HEK293 (cell line): ENCODE measurements around the gene AREG.

Experiments
- CTCF ChIA-PET: fragments of 350-600 bp; formaldehyde crosslinking; extraction: SDS; loops from one replicate; lab custom pipeline; 2021; ENCODE audit warnings: antibody characterized with exemption; lab: Yijun Ruan, JAX
- POLR2A ChIA-PET: fragments of 300-600 bp; formaldehyde crosslinking; extraction: SDS; loops from one replicate; lab custom pipeline; 2020; ENCODE audit warnings: antibody characterized with exemption, inconsistent platforms; lab: Yijun Ruan, JAX
- H3K27ac ChIP-seq: fragments of 200-500 bp; sonication (Bioruptor generic); 2 replicates; pipeline ENCODE4 v1.5.1; 2014; ENCODE audit warnings: low read depth, low read length, control low read depth, inconsistent platforms; ENCODE audit errors: extremely low read depth
- H3K36me3 ChIP-seq, 2 experiments: fragments of 200-500 bp in 1 of 2; sonication (Bioruptor generic) in 1 of 2; 1 replicate in 1 of 2; 2 replicates in 1 of 2; pipeline ENCODE4 v1.5.1; 2014 to 2017; ENCODE audit warnings: inconsistent platforms in 2 of 2, low read length in 2 of 2; ENCODE audit not compliant: control insufficient read depth in 2 of 2, insufficient read depth in 1 of 2
- H3K4me1 ChIP-seq: fragments of 200-500 bp; sonication (Bioruptor generic); 2 replicates; pipeline ENCODE4 v1.5.1; 2014; ENCODE audit warnings: mild to moderate bottlenecking, low read length, inconsistent platforms; ENCODE audit not compliant: control insufficient read depth, insufficient read depth
- H3K4me3 ChIP-seq: 2 replicates; pipeline ENCODE4 v1.5.1; 2011; ENCODE audit warnings: low read depth, mild to moderate bottlenecking, control low read depth, low read length, moderate library complexity
- H3K9me3 ChIP-seq: fragments of 200-500 bp; sonication (Bioruptor generic); 2 replicates; pipeline ENCODE4 v1.5.1; 2014; ENCODE audit warnings: low read depth, low read length, inconsistent platforms; ENCODE audit not compliant: control insufficient read depth, insufficient read depth
- EGR2 ChIP-seq: fragments of 450-650 bp; formaldehyde crosslinking; IDR thresholded peaks from 2 replicates; pipeline ENCODE4 v1.5.1; 2016; ENCODE audit warnings: low read depth, missing biosample characterization, missing genetic modification characterization
- GLI2 ChIP-seq: fragments of 450-650 bp; formaldehyde crosslinking; IDR thresholded peaks from 2 replicates; pipeline ENCODE4; 2017; ENCODE audit warnings: missing biosample characterization, missing genetic modification characterization, low read depth, borderline replicate concordance
- GLI4 ChIP-seq: fragments of 450-650 bp; formaldehyde crosslinking; IDR thresholded peaks from 2 replicates; pipeline ENCODE4 v1.5.1; 2016; ENCODE audit warnings: missing biosample characterization, missing genetic modification characterization
- KLF9 ChIP-seq: fragments of 450-650 bp; formaldehyde crosslinking; IDR thresholded peaks from 2 replicates; pipeline ENCODE4 v1.5.1; 2016; ENCODE audit warnings: missing biosample characterization, missing genetic modification characterization, low read depth
- TSHZ1 ChIP-seq: fragments of 450-650 bp; formaldehyde crosslinking; IDR thresholded peaks from 2 replicates; pipeline ENCODE4 v1.5.1; 2016; ENCODE audit warnings: missing biosample characterization, missing genetic modification characterization, borderline replicate concordance
- ZBTB20 ChIP-seq: fragments of 450-650 bp; formaldehyde crosslinking; IDR thresholded peaks from 2 replicates; pipeline ENCODE4 v1.5.1; 2016; ENCODE audit warnings: missing biosample characterization, missing genetic modification characterization
- ZEB2 ChIP-seq: fragments of 450-650 bp; formaldehyde crosslinking; IDR thresholded peaks from 2 replicates; pipeline ENCODE4 v1.5.1; 2016; ENCODE audit warnings: missing biosample characterization, missing genetic modification characterization
- ZNF133 ChIP-seq: fragments of 450-650 bp; formaldehyde crosslinking; IDR thresholded peaks from 2 replicates; pipeline ENCODE4 v1.5.1; 2016; ENCODE audit warnings: missing biosample characterization, missing genetic modification characterization
- ZNF146 ChIP-seq: fragments of 450-650 bp; formaldehyde crosslinking; IDR thresholded peaks from 2 replicates; pipeline ENCODE4 v1.5.1; 2016; ENCODE audit warnings: missing biosample characterization, missing genetic modification characterization
- ZNF148 ChIP-seq: fragments of 450-650 bp; formaldehyde crosslinking; IDR thresholded peaks from 2 replicates; pipeline ENCODE4 v1.5.0; 2017; ENCODE audit warnings: missing biosample characterization, missing genetic modification characterization, borderline replicate concordance
- ZNF174 ChIP-seq: fragments of 450-650 bp; formaldehyde crosslinking; IDR thresholded peaks from 2 replicates; pipeline ENCODE4 v1.5.0; 2017; ENCODE audit warnings: missing biosample characterization, mild to moderate bottlenecking, missing genetic modification characterization
- ZNF248 ChIP-seq: fragments of 450-650 bp; formaldehyde crosslinking; IDR thresholded peaks from 2 replicates; pipeline ENCODE4 v1.5.1; 2017; ENCODE audit warnings: missing biosample characterization, missing genetic modification characterization
- ZNF274 ChIP-seq, 2 experiments: fragments of 200-500 bp in 1 of 2; fragments of 450-650 bp in 1 of 2; sonication (Bioruptor generic) in 1 of 2; formaldehyde crosslinking in 1 of 2; IDR thresholded peaks; 2 replicates each; pipeline versions ENCODE4 v1.5.1 to v1.6.1; 2014 to 2016; ENCODE audit warnings: borderline replicate concordance in 1 of 2, inconsistent platforms in 1 of 2, low read length in 1 of 2, missing biosample characterization in 1 of 2, missing genetic modification characterization in 1 of 2
- ZNF394 ChIP-seq: fragments of 450-650 bp; formaldehyde crosslinking; IDR thresholded peaks from 2 replicates; pipeline ENCODE4 v1.5.1; 2016; ENCODE audit warnings: missing biosample characterization, missing genetic modification characterization, mild to moderate bottlenecking, moderate library complexity, borderline replicate concordance
- ZNF521 ChIP-seq: fragments of 450-650 bp; formaldehyde crosslinking; IDR thresholded peaks from 2 replicates; pipeline ENCODE4 v1.5.1; 2017; ENCODE audit warnings: missing biosample characterization, mild to moderate bottlenecking, missing genetic modification characterization
- ZNF555 ChIP-seq: fragments of 450-650 bp; formaldehyde crosslinking; conservative IDR thresholded peaks from 2 replicates; pipeline ENCODE4 v1.5.1; 2017; ENCODE audit warnings: missing biosample characterization, mild to moderate bottlenecking, missing genetic modification characterization, inconsistent platforms
- ZNF571 ChIP-seq: fragments of 450-650 bp; formaldehyde crosslinking; IDR thresholded peaks from 2 replicates; pipeline ENCODE4 v1.5.0; 2017; ENCODE audit warnings: missing biosample characterization, missing genetic modification characterization
- ZNF621 ChIP-seq: fragments of 450-650 bp; formaldehyde crosslinking; IDR thresholded peaks from 2 replicates; pipeline ENCODE4 v1.5.1; 2017; ENCODE audit warnings: missing biosample characterization, missing genetic modification characterization
- ZNF626 ChIP-seq: fragments of 450-650 bp; sonication (Bioruptor Pico); formaldehyde crosslinking; IDR thresholded peaks from 2 replicates; pipeline ENCODE4 v1.5.1; 2018; ENCODE audit warnings: missing biosample characterization, missing genetic modification characterization, inconsistent platforms
- ZNF654 ChIP-seq: fragments of 450-650 bp; formaldehyde crosslinking; IDR thresholded peaks from 2 replicates; pipeline ENCODE4 v1.5.1; 2016; ENCODE audit warnings: low read depth, missing biosample characterization, missing genetic modification characterization
- ZNF776 ChIP-seq: fragments of 450-650 bp; formaldehyde crosslinking; IDR thresholded peaks from 2 replicates; pipeline ENCODE4 v1.5.0; 2017; ENCODE audit warnings: missing biosample characterization, missing genetic modification characterization, borderline replicate concordance
- ZNF777 ChIP-seq: fragments of 450-650 bp; formaldehyde crosslinking; IDR thresholded peaks from 2 replicates; pipeline ENCODE4 v1.5.1; 2017; ENCODE audit warnings: missing biosample characterization, missing genetic modification characterization, borderline replicate concordance
- ZNF837 ChIP-seq: fragments of 450-650 bp; formaldehyde crosslinking; IDR thresholded peaks from 2 replicates; pipeline ENCODE4 v1.5.1; 2016; ENCODE audit warnings: missing biosample characterization, missing genetic modification characterization
- ZSCAN30 ChIP-seq: fragments of 450-650 bp; IDR thresholded peaks from 2 replicates; pipeline ENCODE4 v1.5.1; 2018; ENCODE audit warnings: missing biosample characterization, mild to moderate bottlenecking, missing genetic modification characterization, moderate library complexity
- TF ChIP-seq, protein P1 (sequence below): fragments of 450-650 bp; formaldehyde crosslinking; IDR thresholded peaks from 2 replicates; pipeline ENCODE4 v1.5.1; 2016; ENCODE audit warnings: missing biosample characterization, missing genetic modification characterization, borderline replicate concordance

Gene AREG

GRCh38 chr4:74433541-74434172, 11.3 kb upstream of the AREG start:
- no peaks in the 10 kb centered on the region for H3K4me1 ChIP-seq
- no peaks in the 10 kb centered on the region for H3K36me3 ChIP-seq
- TF ChIP-seq KLF9 (tag by site-specific recombination) = no peak
- CTCF ChIA-PET = no interaction called here
- POLR2A ChIA-PET = no interaction called here
- no peak overlapping the region for H3K27ac ChIP-seq
- no peaks in the 10 kb centered on the region for H3K9me3 ChIP-seq
- H3K4me3 ChIP-seq = no peak overlapping the region

GRCh38 chr4:74435296-74435695, 9.6 kb upstream of the AREG start:
- no peak for TF ChIP-seq ZNF148 (tag by site-specific recombination)
- TF ChIP-seq ZNF274 (IDR thresholded peaks at IDR 0.05; ENCODE audit: low read length) = no peak
- no peak for TF ChIP-seq ZNF274 (tag by site-specific recombination; IDR thresholded peaks at IDR 0.05; ENCODE audit: borderline replicate concordance)
- TF ChIP-seq ZNF555 (tag by site-specific recombination) = no peak
- no peak for TF ChIP-seq ZNF146 (tag by site-specific recombination)
- no peak for TF ChIP-seq ZNF777 (tag by site-specific recombination)
- TF ChIP-seq ZEB2 (tag by site-specific recombination) = no peak
- no peak for TF ChIP-seq ZNF394 (tag by site-specific recombination)
- no peak for TF ChIP-seq ZNF654
- TF ChIP-seq ZBTB20 (tag by site-specific recombination) = no peak
- TF ChIP-seq ZNF248 = no peak
- no peak for TF ChIP-seq ZNF571 (tag by site-specific recombination)
- TF ChIP-seq GLI4 (tag by site-specific recombination) = no peak
- no peak for TF ChIP-seq ZNF521 (tag by site-specific recombination)
- TF ChIP-seq GLI2 = no peak
- TF ChIP-seq ZNF776 (tag by site-specific recombination) = no peak
- TF ChIP-seq ZNF174 (tag by site-specific recombination) = no peak
- TF ChIP-seq EGR2 (tag by site-specific recombination) = no peak
- TF ChIP-seq ZSCAN30 = no peak
- H3K4me1 ChIP-seq = no peaks in the 10 kb centered on the region
- POLR2A ChIA-PET = no interaction called here
- H3K4me3 ChIP-seq = no peak overlapping the region
- no peaks in the 10 kb centered on the region for H3K9me3 ChIP-seq
- CTCF ChIA-PET = no interaction called here
- no peaks in the 10 kb centered on the region for H3K36me3 ChIP-seq
- H3K27ac ChIP-seq = no peak overlapping the region

GRCh38 chr4:74437866-74438265, 7.1 kb upstream of the AREG start:
- Histone ChIP-seq H3K4me1 (no peaks in the 10 kb centered on the region), H3K27ac (no peak overlapping the region), H3K4me3 (no peak overlapping the region), H3K36me3 (no peaks in the 10 kb centered on the region), H3K9me3 (no peaks in the 10 kb centered on the region)
- ChIA-PET CTCF (interaction anchor here (0.6 kb wide), 1 partner anchor 211 kb away, joined by 3 read pairs; no protein-coding TSS in a partner anchor), POLR2A (no interaction called here)
- TF ChIP-seq, protein P1, sequence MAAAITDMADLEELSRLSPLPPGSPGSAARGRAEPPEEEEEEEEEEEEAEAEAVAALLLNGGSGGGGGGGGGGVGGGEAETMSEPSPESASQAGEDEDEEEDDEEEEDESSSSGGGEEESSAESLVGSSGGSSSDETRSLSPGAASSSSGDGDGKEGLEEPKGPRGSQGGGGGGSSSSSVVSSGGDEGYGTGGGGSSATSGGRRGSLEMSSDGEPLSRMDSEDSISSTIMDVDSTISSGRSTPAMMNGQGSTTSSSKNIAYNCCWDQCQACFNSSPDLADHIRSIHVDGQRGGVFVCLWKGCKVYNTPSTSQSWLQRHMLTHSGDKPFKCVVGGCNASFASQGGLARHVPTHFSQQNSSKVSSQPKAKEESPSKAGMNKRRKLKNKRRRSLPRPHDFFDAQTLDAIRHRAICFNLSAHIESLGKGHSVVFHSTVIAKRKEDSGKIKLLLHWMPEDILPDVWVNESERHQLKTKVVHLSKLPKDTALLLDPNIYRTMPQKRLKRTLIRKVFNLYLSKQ = no peak
- TF ChIP-seq ZNF621 (tag by site-specific recombination) (no peak), ZNF626 (tag by site-specific recombination) (no peak), TSHZ1 (tag by site-specific recombination) (no peak), ZNF133 (tag by site-specific recombination) (no peak), ZNF837 (tag by site-specific recombination) (no peak)
